Fibroblast of pulmonary artery (primary cell): ENCODE results near the gene PGAM1.

Source experiments
- DNase-seq: peaks from one replicate; pipeline ENCODE4 v3.0.0-alpha.2; 2010; ENCODE audit warnings: low read depth
- H3K4me3 ChIP-seq: replicated peaks from 2 replicates; pipeline ENCODE4 v1.5.1; 2011; ENCODE audit warnings: low read depth, mild to moderate bottlenecking, control low read depth, low read length, moderate library complexity
- TF ChIP-seq, protein P1 (sequence below): IDR thresholded peaks from 2 replicates; pipeline ENCODE4 v1.5.1; 2011; ENCODE audit warnings: mild to moderate bottlenecking, control low read depth, low read length, inconsistent platforms; ENCODE audit errors: missing control alignments

The PGAM1 gene

DNA sequence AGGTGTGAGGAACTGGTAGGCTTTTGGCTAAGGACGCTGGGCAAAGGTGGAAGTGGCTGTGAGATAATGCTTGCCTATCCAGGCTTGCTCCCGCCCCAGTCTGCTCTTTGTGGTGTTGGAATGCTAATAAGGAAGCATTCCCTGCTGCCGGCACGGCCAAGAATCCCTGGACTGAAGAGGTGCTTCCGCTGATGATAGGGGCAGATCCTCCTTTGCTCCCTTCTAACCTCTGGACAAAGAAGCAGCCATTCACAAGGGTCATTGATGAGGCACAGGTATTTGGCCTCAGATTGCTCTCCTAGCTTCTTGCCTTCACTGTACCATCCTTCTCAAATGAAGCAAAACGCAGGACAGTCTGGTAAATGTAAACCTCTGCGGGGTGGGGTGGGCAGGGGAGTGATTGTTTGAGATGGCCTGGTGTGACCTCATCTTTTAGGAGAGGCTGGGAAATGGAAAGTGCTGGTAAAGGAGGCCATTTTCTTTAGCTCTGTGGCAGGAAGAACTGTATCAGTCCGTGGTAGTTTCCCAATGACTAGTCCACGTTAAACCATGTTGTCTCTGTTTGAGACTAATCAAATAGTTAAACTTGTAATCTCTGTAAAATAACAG lies 1.7 kb downstream of the PGAM1 start:
- H3K4me3 ChIP-seq: peak overlapping the region; percentile 94
- no peak for DNase-seq
- TF ChIP-seq, protein P1, sequence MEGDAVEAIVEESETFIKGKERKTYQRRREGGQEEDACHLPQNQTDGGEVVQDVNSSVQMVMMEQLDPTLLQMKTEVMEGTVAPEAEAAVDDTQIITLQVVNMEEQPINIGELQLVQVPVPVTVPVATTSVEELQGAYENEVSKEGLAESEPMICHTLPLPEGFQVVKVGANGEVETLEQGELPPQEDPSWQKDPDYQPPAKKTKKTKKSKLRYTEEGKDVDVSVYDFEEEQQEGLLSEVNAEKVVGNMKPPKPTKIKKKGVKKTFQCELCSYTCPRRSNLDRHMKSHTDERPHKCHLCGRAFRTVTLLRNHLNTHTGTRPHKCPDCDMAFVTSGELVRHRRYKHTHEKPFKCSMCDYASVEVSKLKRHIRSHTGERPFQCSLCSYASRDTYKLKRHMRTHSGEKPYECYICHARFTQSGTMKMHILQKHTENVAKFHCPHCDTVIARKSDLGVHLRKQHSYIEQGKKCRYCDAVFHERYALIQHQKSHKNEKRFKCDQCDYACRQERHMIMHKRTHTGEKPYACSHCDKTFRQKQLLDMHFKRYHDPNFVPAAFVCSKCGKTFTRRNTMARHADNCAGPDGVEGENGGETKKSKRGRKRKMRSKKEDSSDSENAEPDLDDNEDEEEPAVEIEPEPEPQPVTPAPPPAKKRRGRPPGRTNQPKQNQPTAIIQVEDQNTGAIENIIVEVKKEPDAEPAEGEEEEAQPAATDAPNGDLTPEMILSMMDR: no peak

DNA sequence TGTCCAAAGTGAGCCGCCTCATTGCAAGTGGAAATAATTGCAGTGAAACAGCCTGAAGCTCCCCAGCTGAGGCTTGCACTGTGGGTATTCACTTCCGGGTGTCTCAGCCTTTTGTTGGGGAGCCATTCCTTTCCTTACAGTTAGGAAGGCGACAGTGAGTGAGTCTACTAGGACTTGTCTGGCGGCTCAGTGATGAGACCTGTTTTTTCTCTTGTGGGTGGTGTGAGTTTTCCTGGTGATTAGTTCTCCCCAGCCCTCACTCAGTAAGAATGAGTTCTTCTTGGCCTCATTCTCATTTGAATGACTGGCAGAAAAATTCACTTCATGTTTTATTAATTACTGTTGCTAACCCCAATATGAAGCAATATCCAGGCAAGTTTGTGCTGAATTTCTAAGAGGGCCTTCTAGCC lies 2.6 kb downstream of the PGAM1 start:
- TF ChIP-seq, protein P1: no peak
- no peak for DNase-seq
- peak overlapping the region; percentile 94 for H3K4me3 ChIP-seq

DNA sequence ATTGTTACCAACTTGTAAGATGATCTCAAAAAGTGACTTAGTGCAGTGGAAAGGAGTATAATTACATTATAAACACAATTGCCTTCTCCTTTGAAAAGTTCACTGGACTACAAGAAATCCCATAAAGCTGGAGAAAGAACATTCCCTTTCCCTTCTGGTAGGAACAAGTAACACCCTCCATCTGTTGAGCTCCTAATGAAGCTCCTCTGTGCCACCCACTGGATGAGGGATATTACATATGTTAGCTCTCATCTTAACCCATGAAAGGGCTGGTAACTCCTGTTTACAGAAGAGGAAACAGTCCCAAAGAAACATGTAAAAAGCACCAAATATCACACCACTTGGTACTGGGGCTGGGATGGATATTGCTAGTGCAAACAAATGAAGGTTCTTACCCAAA lies 8.1 kb downstream of the PGAM1 start:
- TF ChIP-seq, protein P1: no peak
- no peak for DNase-seq

DNA sequence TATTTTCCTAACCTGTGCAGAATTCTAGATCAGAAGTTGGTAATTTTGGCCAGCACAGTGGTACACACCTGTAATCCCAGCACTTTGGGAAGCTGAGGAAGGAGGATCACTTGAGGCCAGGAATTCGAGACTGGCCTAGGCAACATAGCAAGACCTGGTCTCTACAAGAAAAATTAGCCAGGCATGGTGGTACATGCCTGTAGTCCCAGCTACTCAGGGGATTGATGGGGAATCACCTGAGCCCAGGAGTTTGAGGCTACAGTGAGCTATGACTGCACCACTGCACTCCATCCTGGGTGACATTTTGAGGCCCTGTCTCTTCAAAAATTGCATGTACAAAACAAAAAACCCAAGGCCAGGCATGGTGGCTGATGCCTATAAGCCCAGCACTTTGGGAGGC lies 8.6 kb downstream of the PGAM1 start:
- TF ChIP-seq, protein P1: no peak
- DNase-seq: no peak
- no peak overlapping the region for H3K4me3 ChIP-seq

More for the DNA sequence above, 8.1 kb downstream of the PGAM1 start:
- no peak overlapping the region for H3K4me3 ChIP-seq

DNA sequence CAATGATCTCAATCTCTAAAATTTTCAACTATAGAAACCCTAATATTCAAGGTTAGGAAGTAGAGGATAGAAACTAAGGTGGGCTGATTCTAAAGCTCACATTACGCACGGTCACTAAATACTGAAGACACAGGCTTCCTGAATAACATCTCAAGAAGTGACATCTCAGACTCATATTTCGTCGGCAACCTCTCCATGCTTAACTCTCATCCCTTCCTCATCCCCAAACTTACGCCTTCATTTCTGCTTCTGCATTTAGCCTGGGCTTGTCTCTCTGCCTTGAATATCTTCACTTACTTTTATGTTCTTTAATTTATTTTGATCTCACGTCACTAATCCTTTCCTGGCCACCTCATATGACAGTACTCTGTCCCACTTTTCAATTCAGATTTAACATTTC lies 9.2 kb downstream of the PGAM1 start:
- TF ChIP-seq, protein P1: no peak
- no peak for DNase-seq

DNA sequence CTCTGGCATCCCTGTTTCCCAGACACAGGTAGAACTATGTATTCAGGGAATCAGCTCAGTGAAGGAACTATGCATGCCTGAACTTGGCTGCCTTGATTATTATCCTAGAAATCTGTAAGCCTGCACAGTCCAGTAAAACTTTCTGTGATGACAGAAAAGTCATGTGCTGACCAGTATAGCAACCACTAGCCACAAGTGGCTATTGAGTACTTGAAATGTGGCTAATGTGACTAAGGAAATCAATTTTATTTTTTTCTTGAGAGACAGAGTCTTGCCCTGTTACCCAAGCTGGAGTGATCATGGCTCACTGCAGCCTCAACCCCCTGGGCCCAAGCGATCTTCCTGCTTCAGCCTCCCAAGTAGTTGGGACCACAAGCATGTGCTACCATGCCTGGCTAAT lies 16.3 kb downstream of the PGAM1 start:
- H3K4me3 ChIP-seq: no peak overlapping the region
- TF ChIP-seq, protein P1: no peak
- DNase-seq: no peak

More for the DNA sequence above, 9.2 kb downstream of the PGAM1 start:
- H3K4me3 ChIP-seq: no peak overlapping the region

DNA sequence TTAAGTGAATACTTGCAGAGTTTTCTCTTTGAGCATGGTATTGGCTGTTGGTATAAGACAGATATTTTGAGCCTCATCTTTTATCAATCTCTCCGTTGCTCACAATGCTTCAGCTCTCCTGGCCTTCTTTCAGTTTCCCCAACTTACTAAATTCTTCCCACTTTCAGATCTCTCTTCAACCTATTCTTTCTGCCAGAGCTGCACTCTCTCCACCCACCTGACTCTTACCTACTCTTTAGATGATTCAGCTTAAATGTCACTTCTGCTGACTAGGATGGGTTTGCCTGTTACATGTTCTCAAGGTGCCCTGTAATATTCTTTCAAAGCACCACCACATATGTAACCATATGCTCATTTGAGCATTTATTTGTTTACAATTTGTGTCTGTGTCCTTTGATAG lies 18.2 kb downstream of the PGAM1 start:
- H3K4me3 ChIP-seq: no peak overlapping the region
- TF ChIP-seq, protein P1: no peak
- DNase-seq: no peak
